DMS153 treated with DMSO at 0.1 percent for 48 hours (cell line): Measurements from ENCODE around the gene COL18A1.

Source experiments
- DNase-seq: peaks from one replicate; lab custom pipeline; 2025; ENCODE audit not compliant: unreplicated experiment; lab: John Stamatoyannopoulos, UW

COL18A1 gene

DNA sequence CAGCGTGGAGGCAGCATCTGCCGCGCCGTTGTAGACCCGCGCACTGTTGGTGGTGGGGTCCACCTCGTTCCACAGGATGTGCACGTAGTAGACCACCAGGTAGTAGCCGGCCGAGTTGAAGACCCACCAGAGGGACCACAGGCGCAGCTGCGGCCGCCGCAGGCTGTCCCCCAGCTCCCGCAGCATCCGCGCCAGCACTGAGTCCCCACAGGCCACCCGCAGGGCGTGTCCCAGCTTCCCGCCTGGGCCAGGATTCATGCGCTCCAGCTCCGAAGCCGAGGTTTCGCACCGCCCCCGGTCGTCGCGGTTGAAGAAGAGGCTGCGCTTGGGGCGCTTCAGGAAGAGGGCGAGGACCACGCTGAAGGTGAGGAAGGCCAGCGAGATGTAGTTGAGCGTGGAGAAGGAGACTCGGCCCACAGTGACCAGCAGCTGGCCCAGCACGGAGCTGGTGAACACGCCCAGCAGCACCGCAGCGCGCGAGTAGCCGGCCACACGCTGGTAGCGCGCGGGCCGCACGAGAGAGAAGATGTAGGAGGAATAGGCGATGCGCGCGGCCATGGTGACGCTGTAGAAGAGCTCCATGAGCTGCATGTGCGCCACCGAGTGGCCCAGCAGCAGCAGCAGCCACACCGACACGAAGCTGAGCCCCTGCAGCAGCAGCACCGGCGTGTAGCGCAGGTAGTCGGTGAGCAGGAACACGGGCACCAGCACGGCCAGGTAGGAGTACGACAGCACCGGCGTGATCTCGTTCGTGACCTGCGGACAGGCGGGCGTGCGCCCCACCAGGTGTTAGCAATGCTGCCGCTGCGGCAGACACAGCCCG, 126.6 kb downstream of the COL18A1 start:
- no peak for DNase-seq

DNA sequence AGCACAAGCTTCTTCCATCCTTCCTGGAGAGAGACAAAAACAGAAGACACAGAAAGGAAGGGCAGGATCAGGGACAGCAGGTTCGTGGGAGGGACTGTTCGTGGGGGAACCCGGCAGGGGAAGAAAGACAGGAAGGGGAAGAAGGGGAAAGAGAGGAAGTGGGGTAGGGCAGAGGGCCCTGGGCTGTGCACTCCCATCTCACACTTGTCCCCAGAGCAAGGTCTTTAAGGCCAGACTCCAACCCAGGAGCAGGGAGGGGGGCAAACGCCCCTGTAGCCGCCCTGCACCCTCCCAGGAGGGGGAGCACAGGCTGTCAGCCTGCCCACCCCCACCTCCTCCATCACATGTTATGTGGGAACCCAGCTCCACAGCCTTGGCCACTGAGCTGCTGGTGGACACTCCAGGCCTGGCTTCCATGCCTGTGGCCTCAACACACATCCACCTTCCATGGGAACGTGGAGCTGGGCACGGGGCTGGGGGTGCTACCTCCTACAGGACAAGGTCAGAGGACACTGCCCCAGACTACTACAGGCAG, 127.9 kb downstream of the COL18A1 start:
- no peak for DNase-seq

- DNase-seq, result no peak
Observed at GRCh38 chr21:45533361-45533845, 128.4 kb downstream of the COL18A1 start.

DNA sequence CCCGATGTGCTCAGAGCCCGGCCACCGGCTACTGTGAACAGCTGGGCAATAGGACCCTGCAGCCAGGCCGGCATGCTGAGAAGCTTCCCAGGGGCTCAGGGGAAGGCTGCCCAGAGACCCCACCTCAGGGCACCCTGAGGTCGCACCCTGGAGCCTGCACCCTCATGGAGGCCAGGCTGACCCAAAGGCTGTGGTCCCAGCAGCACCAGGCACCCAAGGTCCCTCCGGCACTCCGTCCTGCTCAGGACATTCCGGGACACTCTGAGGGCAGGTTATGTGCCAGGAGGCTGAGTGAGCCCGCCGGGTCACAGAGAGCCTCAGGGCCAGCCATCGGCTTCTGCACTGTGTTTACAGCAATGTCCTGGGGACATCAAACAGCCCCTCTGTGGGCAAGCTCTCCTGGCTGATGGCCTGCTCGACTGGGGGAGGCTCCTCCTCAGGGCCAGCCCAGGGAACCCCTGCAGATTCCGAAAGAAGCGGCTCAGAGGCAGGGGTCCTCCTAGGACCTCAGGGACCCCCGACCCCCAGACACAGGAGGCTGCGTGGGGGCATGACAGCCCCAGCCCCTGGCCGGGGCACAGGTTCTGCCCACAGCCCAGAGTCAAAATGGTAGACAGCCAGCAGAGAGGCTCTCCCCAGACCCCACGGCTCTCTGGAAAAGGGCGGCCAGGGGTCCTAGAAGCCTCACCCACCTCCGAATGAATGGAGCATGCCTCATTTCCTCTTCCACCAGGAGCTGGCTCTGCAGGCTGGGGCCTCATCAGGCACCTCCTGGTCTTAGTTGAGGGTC, 129.1 kb downstream of the COL18A1 start:
- DNase-seq, result no peak

DNA sequence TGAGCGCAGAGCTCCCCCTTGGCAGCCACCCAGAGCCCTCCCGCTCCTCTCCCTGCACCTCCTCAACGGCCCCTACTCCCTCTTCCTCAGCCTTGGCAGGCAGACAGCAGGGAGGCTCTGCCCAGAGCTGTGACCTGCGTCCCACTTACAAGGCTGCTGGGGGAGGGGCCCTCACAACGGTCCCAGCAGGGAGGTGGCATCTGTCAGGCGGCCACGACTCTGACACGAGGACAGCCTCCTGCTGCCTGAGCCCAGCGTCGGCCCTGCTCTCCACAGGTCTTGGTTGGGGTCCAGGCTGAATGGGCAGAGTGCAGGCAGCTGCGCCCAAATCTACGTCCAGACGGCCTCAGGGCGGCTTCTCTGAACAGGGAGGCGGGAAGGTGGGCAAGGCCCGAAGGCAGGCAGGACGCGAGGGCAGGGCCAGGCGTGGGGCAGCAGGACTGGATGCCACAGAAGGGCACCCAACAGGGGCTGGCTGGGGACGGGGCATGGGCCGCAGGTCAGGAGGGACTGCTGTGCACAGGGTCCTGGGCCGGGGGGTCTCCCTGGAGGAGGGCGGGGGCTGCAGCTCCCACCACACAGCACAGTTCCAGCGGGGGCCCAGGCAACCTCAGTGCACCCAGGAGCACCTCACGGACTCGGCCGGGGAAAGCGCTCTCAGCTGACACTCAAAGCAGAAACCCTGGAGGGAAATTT, 129.8 kb downstream of the COL18A1 start:
- no peak for DNase-seq

- DNase-seq, result no peak
Observed at GRCh38 chr21:45535341-45536081, 130.5 kb downstream of the COL18A1 start.

DNA sequence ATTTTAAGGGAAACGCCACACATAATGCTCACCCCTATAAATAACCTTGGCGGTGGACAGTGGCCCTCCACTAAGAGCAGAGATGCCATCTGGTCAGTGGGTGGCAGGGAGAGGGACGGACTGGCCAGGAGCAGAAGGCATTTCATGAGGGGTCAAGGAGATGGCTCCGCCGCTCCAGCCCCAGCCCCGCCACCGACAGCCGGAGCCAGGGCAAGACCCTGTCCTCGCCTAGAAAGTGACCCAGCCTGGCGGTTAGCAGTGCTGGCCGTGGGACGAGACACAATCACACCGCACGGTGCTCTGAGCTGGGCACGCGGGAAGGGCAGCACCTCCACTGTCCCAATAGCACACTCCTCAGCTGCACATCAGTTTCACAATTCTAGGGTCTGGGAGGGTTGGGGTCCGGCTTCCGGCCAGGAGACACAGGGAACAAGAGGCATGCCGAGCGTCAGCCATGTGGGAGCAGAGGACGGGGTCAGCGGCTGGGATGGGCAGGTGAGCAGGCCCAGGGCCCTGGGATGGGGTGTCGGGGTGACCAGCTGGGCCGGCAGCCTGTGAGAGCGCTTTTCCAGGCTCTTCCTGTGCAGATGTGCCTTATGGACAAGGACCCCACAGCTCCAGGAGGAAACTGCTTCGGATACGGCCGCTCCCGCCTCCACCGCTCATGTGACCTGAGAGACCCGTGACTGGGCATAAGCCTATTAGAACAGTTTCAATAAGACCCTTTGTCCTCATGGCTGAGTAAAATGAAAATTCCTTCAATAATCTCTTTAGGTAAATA, 131.5 kb downstream of the COL18A1 start:
- no peak for DNase-seq

- DNase-seq, result no peak
Observed at GRCh38 chr21:45537111-45537745, 132.3 kb downstream of the COL18A1 start.

- no peak for DNase-seq
Observed at GRCh38 chr21:45537746-45538291, 132.9 kb downstream of the COL18A1 start.

- DNase-seq, result no peak
Observed at GRCh38 chr21:45538381-45539045, 133.5 kb downstream of the COL18A1 start.

DNA sequence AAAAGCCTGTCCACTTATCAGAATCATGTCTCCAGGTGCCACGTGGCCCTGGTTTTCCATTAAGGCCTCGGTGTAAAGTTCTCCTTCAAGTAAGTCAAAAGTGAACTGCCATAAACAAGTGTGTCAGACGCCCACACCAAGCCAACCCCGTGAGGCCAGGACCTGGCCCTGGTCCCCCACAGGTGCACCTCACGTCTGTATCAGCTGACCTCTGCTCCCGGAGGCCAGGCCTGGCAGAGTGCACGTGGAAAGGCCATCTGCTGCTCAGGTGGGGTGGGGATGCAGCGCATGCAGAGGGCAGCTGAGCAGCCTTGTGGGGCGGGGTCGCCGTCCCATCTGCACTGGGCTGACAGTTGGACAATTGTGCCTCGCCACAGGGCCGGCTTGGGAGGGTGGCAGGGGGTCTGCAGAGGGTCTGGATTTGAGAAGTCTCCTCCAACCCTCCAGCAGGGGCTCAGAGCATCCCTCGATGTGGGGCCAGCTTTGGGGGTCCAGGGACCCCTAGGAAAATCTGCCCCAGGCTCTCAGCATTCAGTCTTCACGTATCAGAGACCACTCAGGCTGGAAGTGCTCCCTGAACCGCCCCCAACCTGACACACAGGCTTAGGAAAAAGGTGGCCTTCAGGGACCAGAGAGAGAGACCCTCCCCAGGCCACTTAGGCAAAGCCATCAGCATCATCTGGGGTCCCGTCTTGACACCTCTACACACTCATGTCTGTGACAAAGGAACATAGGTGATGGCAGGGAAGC, 134.3 kb downstream of the COL18A1 start:
- DNase-seq, result no peak

DNA sequence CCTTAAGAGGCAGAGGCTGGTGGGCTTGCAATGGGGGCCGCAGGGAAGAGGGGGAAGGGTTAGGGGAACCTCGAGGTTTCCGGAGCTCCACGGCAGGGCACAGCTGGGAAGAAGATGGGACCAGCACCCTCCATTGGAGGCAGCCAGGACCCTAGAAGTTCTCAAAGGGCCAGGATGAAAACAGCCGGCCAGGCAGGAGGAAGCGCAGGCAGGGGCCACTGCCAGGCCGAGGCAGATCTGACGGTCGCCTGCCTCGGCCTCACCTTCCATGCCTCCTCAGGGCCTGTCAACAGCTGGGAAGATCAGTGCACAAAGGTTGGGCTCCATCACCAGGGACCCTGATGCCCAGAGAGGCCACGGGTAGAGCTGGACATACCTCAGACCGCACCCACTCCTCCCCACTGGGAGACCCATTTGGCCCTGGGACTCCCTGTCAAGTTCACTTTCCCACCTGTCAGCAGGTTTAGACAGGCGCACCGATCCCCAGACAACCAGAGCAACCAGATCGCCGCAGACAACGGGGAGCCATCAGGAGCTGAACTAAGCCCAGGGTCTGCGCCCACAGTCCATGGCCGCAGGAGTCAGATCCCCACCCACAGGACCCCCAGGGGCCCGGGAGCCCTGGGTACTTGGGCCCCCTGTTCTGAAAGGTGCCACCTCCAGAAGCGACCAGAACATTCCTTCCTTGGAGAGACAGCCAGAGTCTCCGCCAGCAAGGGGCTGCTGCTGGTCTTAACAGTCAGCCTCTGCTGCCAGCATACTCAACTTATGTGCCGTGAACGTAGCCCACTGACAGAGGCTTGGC, 135.0 kb downstream of the COL18A1 start:
- DNase-seq, result no peak

- DNase-seq, result no peak
Observed at GRCh38 chr21:45540601-45540970, 135.6 kb downstream of the COL18A1 start.

DNA sequence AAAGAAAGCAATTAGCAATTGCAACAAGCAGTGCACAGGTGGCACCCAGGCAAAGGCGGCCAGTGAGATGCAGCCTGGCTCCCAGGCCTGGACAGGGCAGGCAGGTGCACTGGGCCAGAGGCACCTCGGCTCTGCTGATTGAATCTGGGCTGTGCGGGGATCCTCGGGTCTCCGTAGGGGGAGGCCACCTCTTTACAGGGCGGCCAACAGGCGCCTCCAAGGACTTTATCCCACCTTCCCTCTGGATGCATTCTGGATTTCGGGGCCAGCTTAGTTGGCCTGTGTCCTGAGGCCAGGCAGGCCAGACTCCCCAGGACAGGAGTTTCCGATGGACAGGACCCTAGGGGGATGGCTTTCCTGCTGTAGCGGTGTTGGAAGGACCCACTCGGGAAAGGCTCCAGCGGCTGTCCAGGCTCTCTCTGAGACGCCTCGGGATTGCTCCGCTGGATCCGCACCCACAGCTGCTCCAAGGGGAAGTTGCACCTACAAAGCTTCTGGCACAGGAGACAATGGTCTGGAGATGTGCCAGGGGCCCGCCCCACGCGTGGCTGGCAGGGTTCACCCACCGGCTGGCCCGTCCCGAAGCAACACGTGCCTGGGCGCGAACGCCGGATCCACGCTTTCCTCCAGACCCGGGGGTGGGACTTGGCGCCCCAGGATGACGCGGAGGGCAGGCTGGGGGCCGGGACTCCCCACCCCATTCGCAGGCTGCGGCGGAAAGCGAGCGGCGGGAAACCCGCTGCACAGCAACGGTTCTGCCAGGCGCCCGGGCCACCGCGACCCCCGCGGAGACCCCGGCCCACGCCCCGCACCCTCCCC, 136.5 kb downstream of the COL18A1 start:
- DNase-seq, result no peak

DNA sequence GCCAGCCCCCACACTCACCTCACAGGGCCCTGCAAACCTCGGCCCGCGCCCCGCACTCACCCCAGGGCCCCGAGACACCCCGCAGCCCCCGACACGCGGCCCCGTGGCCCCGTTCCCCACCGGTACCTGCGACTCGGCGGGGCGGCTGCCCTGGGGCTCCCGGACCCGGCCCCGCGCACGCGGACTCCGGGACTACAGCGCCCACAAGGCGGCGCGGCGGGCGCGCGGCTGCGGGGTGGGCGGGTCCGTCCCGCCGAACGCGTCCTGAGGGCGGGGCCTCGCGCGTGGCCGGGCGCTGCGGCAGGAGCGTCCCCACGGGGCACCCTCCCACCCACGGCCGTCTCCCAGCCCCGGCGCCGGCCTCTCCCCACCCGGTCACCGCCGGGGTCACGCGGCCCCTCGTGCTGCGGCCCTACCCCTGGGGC, 137.3 kb downstream of the COL18A1 start, which contains the start of gene SLC19A1:
Gene SLC19A1 (minus strand): TSS at position 199 of the 425 bp plus-strand sequence. CDS start 4,481 bp downstream, outside the sequence.
- DNase-seq, result no peak
